Osteoblast (primary cell): ENCODE measurements around the gene DEPDC1. TPM values are rescaled to one million over a fixed set of nuclear protein-coding genes. Genes with fewer than 3 reads are reported as not detected.
"Not testable (repeated sequence)": the region's sequence is repeated elsewhere in the genome, so short reads cannot be mapped to it uniquely, and the experiment has no call there.

Source experiments
- DNase-seq: peaks from one replicate; pipeline ENCODE4 v3.0.0; 2011; ENCODE audit warnings: low spot score, mixed read lengths; ENCODE audit not compliant: insufficient read length; ENCODE audit errors: missing footprints
- H2AFZ ChIP-seq: 2 replicates; pipeline ENCODE4 v1.6.0; 2011; ENCODE audit warnings: mild to moderate bottlenecking, low read length
- H3K27ac ChIP-seq: 2 replicates; pipeline ENCODE4 v1.5.1; 2011; ENCODE audit warnings: mild to moderate bottlenecking, low read depth, low read length, moderate library complexity
- H3K27me3 ChIP-seq: 2 replicates; pipeline ENCODE4 v1.6.0; 2012; ENCODE audit warnings: mild to moderate bottlenecking, control low read depth, inconsistent platforms, low read length, moderate library complexity; ENCODE audit not compliant: insufficient read depth
- H3K36me3 ChIP-seq: 2 replicates; pipeline ENCODE4 v1.5.1; 2011; ENCODE audit warnings: mild to moderate bottlenecking, low read length, control low read depth, moderate library complexity; ENCODE audit not compliant: insufficient read depth
- H3K4me1 ChIP-seq: 2 replicates; pipeline ENCODE4 v1.5.1; 2011; ENCODE audit warnings: mild to moderate bottlenecking, low read length, control low read depth, moderate library complexity; ENCODE audit not compliant: insufficient read depth
- H3K4me2 ChIP-seq: 2 replicates; pipeline ENCODE4 v1.6.0; 2011; ENCODE audit warnings: mild to moderate bottlenecking, low read length; ENCODE audit not compliant: insufficient read depth
- H3K4me3 ChIP-seq: fragments of 200-600 bp; sonication (generic); 3 replicates; pipeline ENCODE4 v1.5.1; 2012; ENCODE audit warnings: mild to moderate bottlenecking, low read length, inconsistent platforms; ENCODE audit not compliant: insufficient read depth
- H3K79me2 ChIP-seq: 2 replicates; pipeline ENCODE4 v1.6.0; 2012; ENCODE audit warnings: mild to moderate bottlenecking, low read length, control low read depth, inconsistent platforms; ENCODE audit not compliant: insufficient read depth
- H3K9me3 ChIP-seq: 2 replicates; pipeline ENCODE4 v1.5.1; 2011; ENCODE audit warnings: low read depth, low read length, control low read depth
- H4K20me1 ChIP-seq: 2 replicates; pipeline ENCODE4 v1.6.0; 2012; ENCODE audit warnings: mild to moderate bottlenecking, low read length, control low read depth; ENCODE audit not compliant: insufficient read depth
- CTCF ChIP-seq: IDR thresholded peaks from 2 replicates; pipeline ENCODE4 v1.5.1; 2011; ENCODE audit warnings: mild to moderate bottlenecking, low read depth, low read length, moderate library complexity; ENCODE audit errors: extremely low read depth
- total RNA-seq: library from RNA; depleted of rRNA; stranded (reverse); fragments of >200 nt; gene quantifications from 2 replicates; pipeline ENCODE4 v1.2.3, GENCODE V29; 2012

DEPDC1 gene
- total RNA-seq, 1 donor, result 1.4 TPM

- Histone ChIP-seq H3K4me2 (peak overlapping the region; percentile 98), H3K27me3 (no peaks in the 10 kb centered on the region), H3K36me3 (no peaks in the 10 kb centered on the region), H3K79me2 (peaks cover 32% of the 10 kb centered on the region), H3K4me1 (peaks cover 16% of the 10 kb centered on the region), H3K27ac (no peak overlapping the region), H2AFZ (peak overlapping the region; percentile 95), H3K4me3 (peak overlapping the region; percentile 100), H3K9me3 (no peaks in the 10 kb centered on the region), H4K20me1 (no peaks in the 10 kb centered on the region)
- DNase-seq, result peak; percentile 74
- TF ChIP-seq CTCF, result no peak
These were observed 446 bp upstream of the DEPDC1 start for GRCh38 chr1:68497358-68497698.

- Histone ChIP-seq H3K4me1 (peaks cover 16% of the 10 kb centered on the region), H3K27me3 (no peaks in the 10 kb centered on the region), H3K4me2 (peak overlapping the region; percentile 98), H4K20me1 (no peaks in the 10 kb centered on the region), H2AFZ (peak overlapping the region; percentile 100), H3K36me3 (no peaks in the 10 kb centered on the region), H3K79me2 (peaks cover 37% of the 10 kb centered on the region), H3K27ac (peak overlapping the region; percentile 78), H3K4me3 (peak overlapping the region; percentile 100), H3K9me3 (no peaks in the 10 kb centered on the region)
- DNase-seq, result peak; percentile 19
- TF ChIP-seq CTCF, result no peak
These were observed 758 bp downstream of the DEPDC1 start for GRCh38 chr1:68495968-68496679.

- TF ChIP-seq CTCF, result no peak
- H4K20me1 ChIP-seq, result no peaks in the 10 kb centered on the region
- DNase-seq, result peak; percentile 2
- H3K4me2 ChIP-seq, result peak overlapping the region; percentile 98
- H3K27ac ChIP-seq, result peak overlapping the region; percentile 9
- peak overlapping the region; percentile 100 for H2AFZ ChIP-seq
- peaks cover 16% of the 10 kb centered on the region for H3K4me1 ChIP-seq
- peak overlapping the region; percentile 100 for H3K4me3 ChIP-seq
- no peaks in the 10 kb centered on the region for H3K36me3 ChIP-seq
- H3K9me3 ChIP-seq, result no peaks in the 10 kb centered on the region
- H3K79me2 ChIP-seq, result peaks cover 43% of the 10 kb centered on the region
- no peaks in the 10 kb centered on the region for H3K27me3 ChIP-seq
These were observed 1.4 kb downstream of the DEPDC1 start for GRCh38 chr1:68495532-68495931.

- H3K4me2 ChIP-seq, result no peak overlapping the region
These were observed 3.7 kb downstream of the DEPDC1 start for GRCh38 chr1:68493193-68493592.

GRCh38 chr1:68492255-68492654 is 4.6 kb downstream of the DEPDC1 start:
- not testable (repeated sequence) for H3K27ac ChIP-seq, DNase-seq, H4K20me1 ChIP-seq, H3K9me3 ChIP-seq, H3K4me3 ChIP-seq, H3K4me2 ChIP-seq, H3K27me3 ChIP-seq
- peaks cover 12% of the 10 kb centered on the region for H3K36me3 ChIP-seq
- H3K4me1 ChIP-seq, result peaks cover 11% of the 10 kb centered on the region
- peak overlapping the region; percentile 90 for H2AFZ ChIP-seq
- H3K79me2 ChIP-seq, result peaks cover 48% of the 10 kb centered on the region

More at GRCh38 chr1:68493193-68493592, 3.7 kb downstream of the DEPDC1 start:
- Histone ChIP-seq H4K20me1 (no peaks in the 10 kb centered on the region), H3K27me3 (no peaks in the 10 kb centered on the region), H3K4me1 (peaks cover 16% of the 10 kb centered on the region), H3K36me3 (peaks cover 10% of the 10 kb centered on the region), H3K27ac (no peak overlapping the region), H3K79me2 (peaks cover 48% of the 10 kb centered on the region), H3K4me3 (no peak overlapping the region), H2AFZ (peak overlapping the region; percentile 90), H3K9me3 (no peaks in the 10 kb centered on the region)
- DNase-seq, result no peak
- no peak for TF ChIP-seq CTCF
